SKM-1 (cell line): ENCODE data around the gene RFC4.

Experiments
- DNase-seq: peaks from one replicate; lab custom pipeline; 2025; ENCODE audit not compliant: unreplicated experiment; lab: John Stamatoyannopoulos, UW

The RFC4 gene

DNA sequence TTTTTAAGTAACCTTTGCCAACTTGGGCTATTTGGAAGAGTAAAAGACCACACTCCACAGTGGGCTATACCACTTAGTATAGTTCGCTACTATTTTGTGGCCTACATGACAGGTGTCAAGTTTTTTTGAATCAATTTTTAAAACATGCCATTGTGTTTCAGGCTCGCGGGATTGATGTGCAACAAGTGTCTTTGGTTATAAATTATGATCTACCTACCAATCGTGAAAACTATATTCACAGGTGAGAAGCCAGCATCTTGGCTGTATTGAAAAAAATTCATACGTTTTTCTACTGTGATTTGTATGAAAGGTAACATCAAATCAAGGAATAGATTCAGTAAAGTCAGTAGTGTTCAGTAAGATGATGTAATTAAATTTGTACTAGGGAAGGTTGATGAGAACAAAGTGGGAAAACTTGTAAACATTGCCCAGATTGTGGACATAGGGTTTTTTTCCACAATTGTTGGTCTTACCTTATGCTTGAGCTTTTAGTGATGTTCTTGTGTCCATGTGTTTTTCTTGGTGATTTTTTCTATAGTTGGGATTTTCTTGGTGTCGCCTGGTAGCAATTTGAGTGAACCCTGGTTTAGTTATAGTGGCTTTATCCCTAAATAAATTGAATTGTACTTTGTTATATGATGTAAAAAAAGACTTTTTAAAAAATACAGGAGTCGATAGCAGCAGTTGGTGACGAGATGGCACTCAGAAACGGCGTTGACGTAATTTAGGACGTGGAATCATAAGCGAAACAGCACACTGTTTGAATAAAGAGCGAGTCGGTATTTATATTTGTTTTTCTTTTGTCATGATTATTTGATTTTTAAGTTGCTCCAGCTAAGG, 18.4 kb downstream of the RFC4 start:
- no peak for DNase-seq

DNA sequence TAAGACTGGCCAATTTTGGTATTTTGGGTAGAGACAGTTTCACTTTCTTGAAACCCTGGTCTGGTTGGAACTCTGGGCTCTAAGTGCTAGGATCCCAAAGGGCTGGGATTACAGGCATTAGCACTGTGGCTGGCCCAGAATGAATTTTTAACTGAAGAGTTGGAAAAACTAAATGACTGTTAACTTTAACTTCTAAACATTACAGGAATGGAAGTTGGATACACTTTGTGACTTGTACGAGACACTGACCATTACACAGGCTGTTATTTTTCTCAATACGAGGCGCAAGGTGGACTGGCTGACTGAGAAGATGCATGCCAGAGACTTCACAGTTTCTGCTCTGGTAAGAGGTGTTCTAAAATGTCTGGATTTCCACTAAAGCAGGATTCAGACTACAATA, 19.4 kb downstream of the RFC4 start:
- no peak for DNase-seq

DNA sequence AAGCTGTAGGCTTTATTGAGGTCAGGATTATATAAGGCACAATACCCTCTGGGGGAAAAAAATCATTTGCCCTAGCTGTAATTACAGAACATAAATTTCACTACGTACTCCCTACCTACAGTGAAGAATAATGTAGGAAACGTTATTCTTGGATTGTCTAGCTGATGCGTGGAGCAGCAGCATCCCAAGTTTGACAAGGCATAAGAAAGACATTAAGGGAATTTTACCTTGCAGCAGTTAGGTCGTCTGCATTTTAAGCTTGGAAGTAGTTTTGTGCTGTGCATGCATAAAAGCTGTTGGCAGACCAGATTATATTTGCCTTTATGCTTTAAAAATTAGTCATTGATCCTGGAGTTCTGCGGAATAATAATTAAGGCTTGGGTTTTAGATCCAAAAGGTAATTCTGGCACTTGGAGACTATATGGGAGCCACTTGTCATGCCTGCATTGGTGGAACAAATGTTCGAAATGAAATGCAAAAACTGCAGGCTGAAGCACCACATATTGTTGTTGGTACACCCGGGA, 20.7 kb downstream of the RFC4 start:
- DNase-seq = no peak

DNA sequence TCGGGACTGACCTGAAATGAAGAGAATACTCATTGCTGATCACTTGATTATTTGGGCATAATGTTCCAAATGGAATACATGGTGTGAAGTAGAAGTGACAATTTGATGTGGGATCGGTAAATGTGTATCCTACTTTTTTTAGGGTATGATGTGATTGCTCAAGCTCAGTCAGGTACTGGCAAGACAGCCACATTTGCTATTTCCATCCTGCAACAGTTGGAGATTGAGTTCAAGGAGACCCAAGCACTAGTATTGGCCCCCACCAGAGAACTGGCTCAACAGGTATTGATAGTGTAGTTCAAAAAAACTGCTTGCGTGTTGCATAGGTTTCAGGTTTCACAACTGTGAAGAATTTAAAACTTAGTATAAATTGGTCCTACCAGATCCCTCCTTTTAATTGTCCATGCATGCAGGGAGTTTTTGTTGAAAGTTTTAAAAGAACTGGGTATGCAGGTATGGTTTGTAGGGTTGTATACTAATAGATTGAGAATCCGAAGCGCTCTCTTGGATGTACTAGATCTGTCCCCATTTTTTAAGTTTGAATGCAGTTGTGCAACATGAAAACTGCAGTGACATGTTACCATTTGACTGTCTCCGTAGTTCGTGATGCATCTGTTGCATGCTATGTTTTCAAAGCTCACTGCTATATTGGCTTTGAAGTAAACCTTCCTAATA, 21.3 kb downstream of the RFC4 start:
- no peak for DNase-seq

DNA sequence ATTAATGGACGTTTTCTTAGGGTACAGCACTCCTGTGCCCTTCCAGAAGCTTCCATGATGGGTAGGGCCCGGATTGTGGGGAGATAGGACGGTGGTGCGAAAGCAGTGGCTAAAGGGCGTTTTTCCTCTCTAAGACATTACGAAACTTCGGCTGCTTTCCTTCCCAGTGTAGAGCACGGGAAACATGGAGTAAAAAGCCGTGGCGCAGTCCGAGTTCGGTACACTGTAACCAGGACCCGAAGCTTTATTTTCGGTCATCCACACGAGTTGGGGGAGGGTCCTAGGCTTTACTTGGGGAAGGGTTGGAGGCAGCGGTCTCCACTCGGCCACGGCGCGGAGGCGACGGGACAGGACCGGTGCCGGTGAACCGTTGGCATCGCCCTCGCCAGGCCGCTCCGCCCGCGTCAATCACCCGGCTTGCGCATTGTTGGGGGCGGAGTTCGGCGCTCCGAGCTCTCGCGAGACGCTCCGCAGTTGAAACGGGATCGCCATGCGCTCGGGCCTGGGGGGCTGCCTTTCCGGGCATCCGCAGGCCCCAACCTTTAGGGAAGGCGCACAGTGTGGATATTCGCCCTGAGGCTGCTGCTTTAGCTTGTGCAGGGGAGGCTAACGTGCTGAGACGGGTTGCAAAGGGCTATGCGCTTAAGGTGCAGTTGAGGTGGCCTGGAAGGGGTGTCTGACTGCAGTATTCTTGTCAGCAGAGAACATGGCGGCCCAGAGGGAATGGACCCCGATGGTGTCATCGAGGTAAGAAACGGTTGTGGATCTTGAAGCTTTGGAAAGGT, 22.4 kb downstream of the RFC4 start:
- peak; percentile 28 for DNase-seq

DNA sequence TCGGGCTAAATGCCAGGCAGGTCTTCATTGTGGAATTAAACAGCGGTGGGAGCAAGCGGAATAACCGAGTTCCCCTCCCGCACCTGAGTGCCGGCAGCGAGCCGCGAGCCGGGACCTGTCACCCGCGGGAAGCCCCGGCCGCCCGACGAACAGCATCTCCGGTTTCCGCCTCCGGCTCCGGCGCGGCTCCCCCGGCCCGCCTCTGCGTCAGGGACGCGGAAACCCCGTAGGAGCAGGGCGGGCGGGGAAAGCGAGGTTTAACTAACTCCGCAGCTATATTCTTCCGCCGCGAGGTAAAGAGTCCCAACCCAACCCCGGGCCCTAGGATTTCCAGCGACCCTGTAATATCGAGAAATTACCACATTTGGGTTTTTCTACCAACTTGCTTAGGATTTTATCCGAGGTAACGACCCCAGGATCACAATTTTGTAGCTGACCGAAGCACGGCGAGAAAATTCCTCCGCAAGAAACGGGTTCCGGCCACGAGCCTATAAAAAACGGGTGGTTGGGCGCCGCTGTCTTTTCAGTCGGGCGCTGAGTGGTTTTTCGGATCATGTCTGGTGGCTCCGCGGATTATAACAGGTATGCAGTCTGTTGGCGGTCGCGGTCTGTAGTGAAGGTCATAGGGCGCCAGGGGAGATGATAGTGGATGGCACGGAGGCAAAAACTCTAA, 23.1 kb downstream of the RFC4 start, which contains the start of gene EIF4A2:
TSS of gene EIF4A2 (plus strand) at position 520 of the 673 bp plus-strand sequence. CDS start at position 554, 34 bp downstream.
- DNase-seq = peak; percentile 56

DNA sequence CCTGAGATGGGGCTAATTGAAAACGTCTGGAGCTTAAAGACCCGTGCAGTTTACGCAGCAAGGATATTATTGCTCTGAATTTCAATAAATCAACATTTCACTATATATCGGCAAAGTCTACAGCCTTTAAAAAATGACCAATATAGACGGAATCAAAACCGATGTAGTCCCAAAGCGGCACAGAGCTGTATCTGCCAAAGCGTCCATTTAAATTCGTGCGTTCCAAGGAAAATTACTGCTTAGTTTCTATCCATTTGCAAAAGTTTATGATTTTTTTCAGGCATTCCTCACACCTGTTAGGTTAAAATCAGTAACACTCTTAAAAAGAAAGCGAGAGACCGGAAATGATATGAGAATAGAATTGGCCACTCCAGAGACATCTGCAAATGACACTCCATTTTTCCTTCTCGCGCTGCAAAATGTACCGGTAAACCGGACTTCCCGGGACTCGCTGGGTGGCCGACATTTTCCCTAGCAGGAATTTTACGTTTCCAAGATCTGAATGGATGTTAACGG, 23.7 kb downstream of the RFC4 start:
- no peak for DNase-seq

DNA sequence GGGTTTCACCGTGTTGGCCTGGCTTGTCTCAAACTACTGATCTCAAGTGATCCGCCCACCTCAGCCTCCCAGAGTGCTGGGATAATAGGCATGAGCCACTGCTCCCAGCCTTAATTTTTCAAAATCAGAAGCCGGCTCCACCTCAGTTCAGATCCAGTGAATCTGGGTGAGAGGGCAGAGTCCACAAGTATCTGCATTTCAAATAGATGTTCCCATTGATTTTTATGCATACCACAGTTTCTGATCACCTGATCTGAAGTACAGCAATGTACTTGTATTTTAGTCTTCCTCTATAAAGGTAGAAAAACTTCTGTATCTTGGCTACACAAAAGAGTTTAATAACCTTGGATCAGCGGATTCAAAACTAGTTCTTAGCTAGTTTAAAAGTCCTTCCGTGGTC, 27.1 kb downstream of the RFC4 start:
- no peak for DNase-seq

DNA sequence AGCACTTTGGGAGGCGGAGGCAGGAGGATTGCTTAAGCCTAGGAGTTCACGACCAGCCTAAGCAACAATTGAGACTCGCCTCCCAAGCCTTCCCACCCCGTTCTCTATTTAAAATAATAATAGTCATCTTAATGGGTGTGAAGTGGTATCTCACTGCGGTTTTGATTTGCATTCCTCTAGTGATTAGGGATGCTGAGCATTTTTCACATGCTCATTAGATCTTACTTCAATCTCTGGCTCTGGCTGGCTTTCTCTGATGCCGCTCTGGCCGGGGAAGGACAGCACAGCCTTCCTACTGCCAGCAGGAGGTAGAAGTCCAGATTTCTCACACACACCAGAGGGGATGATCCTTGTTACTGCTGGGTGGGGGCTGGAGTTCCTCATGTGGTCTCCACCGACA, 30.3 kb downstream of the RFC4 start:
- no peak for DNase-seq

DNA sequence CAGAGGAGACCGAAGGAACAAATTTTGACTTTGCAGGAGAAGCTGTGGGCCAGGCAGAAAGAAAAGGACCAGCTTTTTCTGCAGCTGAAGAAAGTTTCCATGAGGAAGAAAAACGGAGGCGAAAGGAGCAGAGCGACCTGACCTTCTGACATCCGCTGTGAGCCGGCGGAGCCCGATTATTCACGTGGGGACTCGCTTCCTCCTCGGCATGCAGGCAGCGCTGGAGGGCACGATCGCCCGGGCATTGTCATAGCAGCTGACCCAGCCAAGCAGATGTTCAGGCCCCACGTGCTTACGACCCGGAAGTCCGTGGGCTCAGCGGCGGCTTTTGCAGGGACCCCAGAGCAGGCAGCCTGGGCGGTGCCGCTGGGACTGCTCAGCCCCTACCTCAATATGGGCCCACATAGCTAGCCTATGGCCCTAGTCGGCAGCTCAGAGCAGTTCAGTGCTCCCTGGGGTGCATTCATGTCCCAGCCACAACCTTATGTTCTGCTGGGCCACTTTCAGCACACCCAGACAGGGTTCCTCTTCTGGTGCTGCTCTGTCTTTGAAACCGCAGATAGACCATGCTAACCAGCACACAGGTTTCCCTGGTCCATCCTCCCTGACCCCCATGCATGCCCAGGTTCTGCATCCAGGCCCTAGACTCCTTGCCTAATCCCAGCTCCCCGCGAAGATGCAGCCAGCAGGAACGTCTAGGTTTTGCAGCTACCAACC, 33.4 kb downstream of the RFC4 start:
- DNase-seq = no peak

DNA sequence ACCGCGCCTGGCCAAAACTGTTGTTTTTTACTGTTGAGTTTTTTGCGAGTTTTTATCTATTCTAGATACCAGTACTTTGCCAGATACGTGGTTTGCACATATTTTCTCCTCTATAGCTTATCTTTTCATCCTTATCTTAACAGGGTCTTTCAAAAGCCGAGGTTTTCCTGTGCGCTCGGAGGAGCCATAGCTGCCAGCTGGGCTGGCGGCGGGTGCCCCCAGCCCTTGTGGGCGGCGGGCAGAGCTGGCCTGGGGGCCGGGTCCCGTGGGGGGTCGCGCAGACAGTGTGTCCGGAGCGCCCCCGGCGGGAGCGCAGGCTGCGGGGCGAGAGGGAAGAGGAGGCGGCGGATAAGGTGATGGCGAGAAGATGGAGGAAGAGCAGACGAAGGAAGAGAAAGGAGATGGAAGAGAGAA, 34.0 kb downstream of the RFC4 start:
- no peak for DNase-seq

DNA sequence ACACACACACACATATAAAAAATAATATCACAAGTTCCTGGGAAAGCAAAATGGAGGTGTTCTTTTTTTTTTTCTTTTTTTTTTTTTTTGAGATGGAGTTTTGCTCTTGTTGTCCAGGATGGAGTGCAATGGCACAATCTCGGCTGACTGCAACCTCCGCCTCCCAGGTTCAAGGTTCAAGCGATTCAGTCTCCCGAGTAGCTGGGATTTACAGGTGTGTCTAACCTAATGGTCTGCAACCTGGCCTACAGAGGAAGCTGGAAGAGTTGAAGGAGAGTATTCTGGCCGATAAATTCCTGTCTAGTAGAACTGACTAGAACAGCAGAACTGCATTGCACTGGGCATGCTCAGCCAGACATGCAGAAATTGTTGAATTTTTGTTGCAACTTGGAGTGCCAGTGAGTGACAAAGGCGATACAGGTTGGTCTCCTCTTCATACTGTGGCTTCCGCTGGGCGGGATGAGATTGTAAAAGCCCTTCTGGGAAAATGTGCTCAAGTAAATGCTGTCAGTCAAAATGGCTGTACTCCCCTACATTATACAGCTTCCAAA, 45.3 kb downstream of the RFC4 start:
- no peak for DNase-seq

DNA sequence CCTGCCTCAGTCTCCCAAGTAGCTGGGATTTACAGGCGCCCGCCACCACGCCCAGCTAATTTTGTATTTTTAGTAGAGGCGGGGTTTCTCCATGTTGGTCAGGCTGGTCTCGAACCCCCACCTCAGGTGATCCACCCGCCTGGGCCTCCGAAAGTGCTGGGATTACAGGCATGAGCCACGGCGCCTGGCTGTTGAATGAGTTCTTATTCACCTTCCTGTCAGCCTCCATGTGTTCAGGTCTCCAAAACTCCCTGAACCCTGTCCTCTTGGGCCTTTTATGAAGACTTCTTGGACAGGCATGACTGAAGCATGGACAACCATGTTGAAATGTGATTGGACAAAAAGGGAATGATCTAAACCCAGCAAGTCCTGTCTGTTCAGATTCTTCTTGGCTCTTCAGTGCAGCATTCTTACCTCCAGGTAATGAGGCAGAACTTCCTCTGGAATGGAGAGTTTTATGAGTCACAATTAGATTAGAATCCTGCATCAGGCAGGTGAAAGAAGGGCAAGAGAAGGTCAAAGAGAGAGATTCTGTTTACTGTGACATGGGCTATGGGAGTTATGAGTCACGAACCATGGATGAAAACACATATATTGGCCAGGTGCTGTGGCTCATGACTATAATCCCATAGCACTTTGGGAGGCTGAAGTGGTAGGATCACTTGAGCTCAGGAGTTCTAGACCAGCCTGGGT, 46.0 kb downstream of the RFC4 start:
- no peak for DNase-seq

DNA sequence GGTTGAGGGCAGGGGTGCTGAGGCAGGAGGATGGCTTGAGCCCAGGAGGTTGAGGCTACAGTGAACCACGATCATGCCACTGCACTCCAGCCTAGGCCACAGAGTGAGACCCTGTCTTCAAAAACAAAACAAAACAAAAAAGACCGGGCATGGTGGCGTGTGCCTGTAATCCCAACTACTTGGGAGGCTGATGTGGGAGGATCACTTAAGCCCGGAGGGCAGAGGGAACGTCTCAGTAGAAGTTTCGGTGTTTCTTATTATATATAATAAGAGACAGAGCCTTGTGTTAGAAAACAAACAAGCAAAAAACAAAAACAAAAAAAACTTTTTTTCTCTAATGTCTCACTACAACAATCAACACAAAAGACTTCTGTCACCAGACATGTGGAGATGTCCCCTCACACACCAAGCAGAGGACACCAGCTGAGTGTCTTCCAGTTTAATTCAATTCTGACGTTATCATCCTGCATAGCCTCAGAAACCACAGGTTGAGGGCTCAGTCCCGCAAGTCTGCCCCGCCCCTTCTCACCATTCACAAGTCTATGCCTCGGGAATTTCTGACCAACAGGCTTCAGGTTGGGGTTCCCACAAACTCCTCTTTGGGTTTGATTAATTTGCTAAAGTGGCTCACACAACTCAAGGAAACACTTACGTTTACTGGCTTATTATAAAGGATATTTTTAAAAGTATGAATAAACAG, 46.9 kb downstream of the RFC4 start:
- DNase-seq = no peak

DNA sequence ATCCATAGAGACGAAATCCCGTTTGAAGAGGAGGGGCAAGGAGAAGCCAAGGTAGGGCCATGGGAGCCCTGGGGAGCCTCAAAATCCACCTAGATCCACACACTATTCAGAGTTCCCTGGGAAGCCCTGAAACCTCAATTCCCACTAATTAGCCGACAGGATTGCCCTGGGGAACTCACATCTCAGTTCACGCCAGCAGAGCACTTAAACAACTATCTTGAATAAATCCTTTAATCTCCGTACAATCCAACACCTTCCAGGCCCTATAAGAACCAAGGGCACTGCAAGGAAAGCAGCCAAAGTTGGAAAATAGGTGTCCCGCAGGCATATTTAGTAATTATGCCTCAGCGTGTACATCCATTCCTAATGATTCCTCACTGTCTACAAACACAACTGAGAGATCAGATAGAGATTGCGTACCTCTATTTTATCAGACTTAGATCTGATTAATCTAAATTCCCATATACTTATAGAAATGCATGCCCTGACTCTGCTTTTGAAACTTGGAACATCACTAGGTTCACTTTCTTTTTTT, 48.5 kb downstream of the RFC4 start:
- DNase-seq = no peak

DNA sequence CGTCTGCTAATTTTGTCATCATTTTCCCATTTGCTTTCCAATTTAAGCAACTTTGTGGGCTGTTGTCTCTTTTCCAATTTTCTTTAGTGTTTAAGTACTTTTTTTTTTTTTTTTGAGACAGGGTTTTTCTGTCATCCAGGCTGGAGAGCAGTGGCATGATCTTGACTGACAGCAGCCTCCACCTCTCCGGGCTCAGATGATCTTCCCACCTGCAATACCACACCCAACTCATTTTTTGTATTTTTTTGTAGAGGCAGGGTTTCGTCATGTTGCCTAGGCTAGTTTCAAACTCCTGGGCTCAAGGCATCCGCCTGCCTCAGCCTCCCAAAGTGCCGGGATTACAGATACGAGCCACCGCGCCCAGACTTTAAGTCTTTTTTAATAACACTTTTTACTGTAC, 49.1 kb downstream of the RFC4 start:
- DNase-seq = no peak

DNA sequence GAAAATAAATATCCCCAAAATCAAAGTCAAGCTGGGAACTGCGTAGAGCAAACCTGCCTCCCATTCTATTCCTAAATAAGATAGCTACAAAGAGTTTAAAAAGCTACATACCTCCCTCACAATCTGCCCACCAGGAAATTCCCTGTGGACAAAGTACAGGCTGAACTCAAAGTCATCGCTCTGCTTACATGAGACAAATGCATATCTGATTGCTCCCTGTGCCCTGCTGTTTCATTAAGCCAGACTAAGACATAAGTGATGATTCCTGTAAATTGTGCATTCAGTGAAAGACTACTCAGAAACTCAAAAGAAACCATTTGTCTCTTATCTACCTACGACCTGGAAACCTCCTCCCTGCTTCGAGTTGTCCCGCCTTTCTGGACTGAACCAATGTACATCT, 51.4 kb downstream of the RFC4 start:
- no peak for DNase-seq

DNA sequence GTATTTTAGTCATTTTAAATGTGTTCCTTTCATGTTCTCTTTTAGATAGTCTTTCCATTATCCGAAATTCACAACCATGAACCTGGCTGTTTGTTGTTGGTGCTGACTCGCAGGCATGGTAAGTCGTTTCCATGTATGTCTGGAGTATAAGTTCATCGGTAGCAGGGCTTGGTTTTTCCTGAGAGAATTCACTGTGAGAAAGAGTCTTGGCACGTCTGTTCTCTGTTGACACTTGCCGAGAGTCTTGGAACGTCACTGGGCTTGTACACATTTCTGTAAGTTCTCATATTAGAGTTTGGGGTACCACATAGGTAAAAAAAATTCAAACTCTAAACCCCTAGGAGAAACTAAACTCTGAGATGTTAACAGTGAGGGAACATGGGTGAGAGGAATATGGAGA, 52.3 kb downstream of the RFC4 start:
- DNase-seq = no peak
